Smooth muscle cell (in vitro differentiated cells): ENCODE results near the gene NRM. TPM values are rescaled to one million over a fixed set of nuclear protein-coding genes. Genes with fewer than 3 reads are reported as not detected.
"Not testable (repeated sequence)": the region's sequence is repeated elsewhere in the genome, so short reads cannot be mapped to it uniquely, and the experiment has no call there.

Experiments used
- DNase-seq: peaks from one replicate; lab custom pipeline; 2025; ENCODE audit not compliant: unreplicated experiment; lab: John Stamatoyannopoulos, UW
- H2AFZ ChIP-seq: fragments of 200-600 bp; sonication (generic); 2 replicates; pipeline ENCODE4 v1.6.0; 2016; ENCODE audit warnings: antibody characterized with exemption, low read depth, mild to moderate bottlenecking
- H3F3A ChIP-seq: fragments of 200-600 bp; sonication (generic); 2 replicates; pipeline ENCODE4 v1.6.0; 2017; ENCODE audit warnings: antibody characterized with exemption, low read depth
- H3K27ac ChIP-seq: fragments of 200-600 bp; sonication (generic); 2 replicates; pipeline ENCODE4 v1.5.1; 2016; ENCODE audit warnings: low read depth, mild to moderate bottlenecking
- H3K27me3 ChIP-seq: fragments of 200-600 bp; sonication (generic); 2 replicates; pipeline ENCODE4 v1.6.1; 2016; ENCODE audit warnings: low read depth, mild to moderate bottlenecking
- H3K36me3 ChIP-seq: fragments of 200-600 bp; sonication (generic); 2 replicates; pipeline ENCODE4 v1.5.1; 2016; ENCODE audit warnings: low read depth
- H3K4me1 ChIP-seq: fragments of 200-600 bp; sonication (generic); 2 replicates; pipeline ENCODE4 v1.5.1; 2016; ENCODE audit warnings: low read depth
- H3K4me2 ChIP-seq: fragments of 200-600 bp; sonication (generic); 2 replicates; pipeline ENCODE4 v1.6.0; 2016; ENCODE audit warnings: mild to moderate bottlenecking
- H3K4me3 ChIP-seq: fragments of 200-600 bp; sonication (generic); 2 replicates; pipeline ENCODE4 v1.5.1; 2016; ENCODE audit warnings: mild to moderate bottlenecking
- H3K79me2 ChIP-seq: fragments of 200-600 bp; sonication (generic); 2 replicates; pipeline ENCODE4 v1.6.0; 2016; ENCODE audit warnings: low read depth, mild to moderate bottlenecking
- H3K9ac ChIP-seq: fragments of 200-600 bp; sonication (generic); 2 replicates; pipeline ENCODE4 v1.6.0; 2016; ENCODE audit warnings: low read depth
- H3K9me3 ChIP-seq: fragments of 200-600 bp; sonication (generic); replicated peaks from 2 replicates; pipeline ENCODE4 v1.5.1; 2016; ENCODE audit warnings: low read depth
- H4K20me1 ChIP-seq: fragments of 200-600 bp; sonication (generic); 2 replicates; pipeline ENCODE4 v1.6.0; 2016; ENCODE audit warnings: low read depth
- CTCF ChIP-seq: fragments of 200-600 bp; sonication (generic); IDR thresholded peaks from 2 replicates; pipeline ENCODE4 v1.5.1; 2017; ENCODE audit warnings: borderline replicate concordance, mild to moderate bottlenecking, antibody characterized with exemption; ENCODE audit not compliant: insufficient read depth, poor library complexity, severe bottlenecking
- WGBS: methylation state at CpG from one replicate; pipeline ENCODE4 v1.1.7; 2016; ENCODE audit warnings: low lambda C conversion rate; 5-methylcytosine and 5-hydroxymethylcytosine counted together
- polyA plus RNA-seq: library from polyadenylated mRNA; unstranded; fragments of >200 nt; fragmentation: Nextera tagmentation; extraction: Ambion mirVana; gene quantifications from 2 replicates; pipeline ENCODE4 v1.2.1, GENCODE V29; 2016
- total RNA-seq: library from RNA; depleted of rRNA; stranded (reverse); fragments of >200 nt; gene quantifications from 2 replicates; pipeline ENCODE4 v1.2.3, GENCODE V29; 2014

NRM gene
- total and polyA plus RNA-seq, 2 experiments from 2014 or later: 25.8 to 28.5 TPM

DNA sequence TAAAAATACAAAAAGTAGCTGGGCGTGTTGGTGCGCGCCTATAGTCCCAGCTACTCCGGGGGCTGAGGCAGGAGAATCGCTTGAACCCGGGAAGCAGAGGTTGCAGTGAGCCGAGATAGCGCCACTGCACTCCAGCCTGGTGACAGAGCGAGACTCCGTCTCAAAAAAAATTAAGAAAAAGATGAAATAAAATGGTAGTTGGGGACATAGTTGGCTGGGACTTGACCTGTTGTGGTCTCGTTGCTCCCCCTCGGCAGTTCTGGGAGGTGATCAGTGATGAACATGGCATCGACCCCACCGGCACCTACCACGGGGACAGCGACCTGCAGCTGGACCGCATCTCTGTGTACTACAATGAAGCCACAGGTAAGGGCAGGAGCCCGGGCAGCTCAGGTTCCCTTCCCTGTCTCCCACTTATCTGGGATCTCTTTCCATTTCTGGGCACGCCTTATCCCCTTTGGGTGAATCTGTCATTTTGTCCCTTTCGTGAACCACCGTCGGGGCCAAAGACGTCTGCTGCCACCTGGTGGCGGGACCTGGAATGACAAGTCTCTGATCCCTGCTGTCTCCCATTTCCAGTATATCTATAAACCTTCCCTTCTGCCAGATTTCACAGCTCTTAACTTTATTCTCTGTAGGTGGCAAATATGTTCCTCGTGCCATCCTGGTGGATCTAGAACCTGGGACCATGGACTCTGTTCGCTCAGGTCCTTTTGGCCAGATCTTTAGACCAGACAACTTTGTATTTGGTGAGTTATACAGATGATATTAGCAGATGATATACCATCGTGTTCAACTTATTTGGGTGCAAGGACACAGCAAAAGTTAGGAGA is 31.7 kb upstream of the NRM start:
- no peaks in the 10 kb centered on the region for H3K36me3 ChIP-seq
- peaks cover 27% of the 10 kb centered on the region for H3K4me1 ChIP-seq
- DNase-seq: peak; percentile 72

DNA sequence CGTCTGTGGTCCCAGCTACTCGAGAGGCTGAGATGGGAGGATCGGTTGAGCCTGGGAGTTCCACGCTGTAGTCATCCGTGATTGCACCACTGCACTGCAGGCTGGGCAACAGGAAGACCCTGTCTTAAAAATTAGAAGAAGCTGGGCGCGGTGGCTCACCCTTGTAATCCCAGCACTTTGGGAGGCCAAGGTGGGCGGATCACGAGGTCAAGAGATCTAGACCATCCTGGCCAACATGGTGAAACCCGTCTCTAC is 31.2 kb upstream of the NRM start:
- H3F3A ChIP-seq: peaks cover 53% of the 10 kb centered on the region
- DNase-seq, H3K27me3 ChIP-seq, H3K36me3 ChIP-seq, H2AFZ ChIP-seq, H3K9me3 ChIP-seq: not testable (repeated sequence)
- H3K27ac ChIP-seq: peak overlapping the region; percentile 89
- peak overlapping the region; percentile 83 for H3K4me3 ChIP-seq
- peak overlapping the region; percentile 92 for H3K9ac ChIP-seq
- H4K20me1 ChIP-seq: peaks cover 57% of the 10 kb centered on the region
- WGBS: 1% methylated on average over 10 of the region's 10 CpGs
- peak overlapping the region; percentile 84 for H3K4me2 ChIP-seq
- peaks cover 58% of the 10 kb centered on the region for H3K79me2 ChIP-seq
- H3K4me1 ChIP-seq: peaks cover 27% of the 10 kb centered on the region

More for the DNA sequence above, 31.7 kb upstream of the NRM start:
- Histone ChIP-seq H3K79me2 (peaks cover 58% of the 10 kb centered on the region), H3K9me3 (no peaks in the 10 kb centered on the region), H3K4me3 (peak overlapping the region; percentile 83), H2AFZ (no peak overlapping the region), H3F3A (peaks cover 58% of the 10 kb centered on the region), H4K20me1 (peaks cover 59% of the 10 kb centered on the region), H3K4me2 (peak overlapping the region; percentile 84), H3K27me3 (no peaks in the 10 kb centered on the region), H3K27ac (peak overlapping the region; percentile 89), H3K9ac (peak overlapping the region; percentile 92)
- WGBS: 14% methylated on average over 27 of the region's 27 CpGs
- peak; percentile 97 for TF ChIP-seq CTCF

GRCh38 chr6:30721198-30722024 is 30.6 kb upstream of the NRM start:
- WGBS: 3% methylated on average over 34 of the region's 71 CpGs
- DNase-seq: peak; percentile 81
- Histone ChIP-seq H3K4me2 (peak overlapping the region; percentile 84), H3K27me3 (no peaks in the 10 kb centered on the region), H3K4me3 (peak overlapping the region; percentile 83), H3K27ac (peak overlapping the region; percentile 93), H2AFZ (no peak overlapping the region), H3K36me3 (no peaks in the 10 kb centered on the region), H3K9ac (peak overlapping the region; percentile 92), H3K4me1 (peaks cover 30% of the 10 kb centered on the region), H3K9me3 (no peaks in the 10 kb centered on the region), H3K79me2 (peaks cover 63% of the 10 kb centered on the region), H3F3A (peaks cover 47% of the 10 kb centered on the region), H4K20me1 (peaks cover 51% of the 10 kb centered on the region)
- TF ChIP-seq CTCF: peak; percentile 42

- Histone ChIP-seq H3K27me3 (no peaks in the 10 kb centered on the region), H3F3A (peaks cover 43% of the 10 kb centered on the region), H3K4me3 (peak overlapping the region; percentile 83), H3K79me2 (peaks cover 67% of the 10 kb centered on the region), H3K27ac (peak overlapping the region; percentile 93), H3K36me3 (no peaks in the 10 kb centered on the region), H4K20me1 (peaks cover 46% of the 10 kb centered on the region), H2AFZ (no peak overlapping the region), H3K4me2 (peak overlapping the region; percentile 84), H3K9ac (peak overlapping the region; percentile 80), H3K4me1 (peaks cover 36% of the 10 kb centered on the region), H3K9me3 (no peaks in the 10 kb centered on the region)
- 0% methylated on average over 18 of the region's 29 CpGs for WGBS
- no peak for TF ChIP-seq CTCF
- DNase-seq: no peak
Measured at GRCh38 chr6:30720738-30721197, 30.0 kb upstream of the NRM start.
